CD14-positive monocyte (primary cell): Measurements from ENCODE around the gene KLHDC8A. TPM values are rescaled to one million over a fixed set of nuclear protein-coding genes. Genes with fewer than 3 reads are reported as not detected.
"Not testable (repeated sequence)": the region's sequence is repeated elsewhere in the genome, so short reads cannot be mapped to it uniquely, and the experiment has no call there.

Source experiments
- DNase-seq, 3 donors: peaks; one replicate each; pipeline ENCODE4 v3.0.0-alpha.2; 2011 to 2022
- H2AFZ ChIP-seq: 2 replicates; pipeline ENCODE4 v1.6.0; 2012; ENCODE audit warnings: mild to moderate bottlenecking, low read depth, low read length, inconsistent platforms; ENCODE audit not compliant: insufficient read depth, poor library complexity, severe bottlenecking
- H3K27ac ChIP-seq, 2 donors: 1 replicate in 1 of 2; 2 replicates in 1 of 2; pipeline ENCODE4 v1.5.1; 2012 to 2013; ENCODE audit warnings: low read length in 2 of 2, control low read depth in 1 of 2, inconsistent platforms in 1 of 2, low read depth in 1 of 2, mild to moderate bottlenecking in 1 of 2
- H3K27me3 ChIP-seq, 2 donors: one replicate each; pipeline versions ENCODE4 v1.6.0 to v1.6.1; 2011 to 2013; ENCODE audit warnings: low read length in 2 of 2; ENCODE audit not compliant: control insufficient read depth in 2 of 2, insufficient read depth in 2 of 2
- H3K36me3 ChIP-seq, 2 donors: replicated peaks in 1 of 2; 1 replicate in 1 of 2; 2 replicates in 1 of 2; pipeline versions ENCODE4 v1.5.1 to v1.6.1; 2012 to 2013; ENCODE audit warnings: low read length in 2 of 2, control low read depth in 1 of 2, inconsistent platforms in 1 of 2, mild to moderate bottlenecking in 1 of 2; ENCODE audit not compliant: insufficient read depth in 2 of 2, control insufficient read depth in 1 of 2
- H3K4me1 ChIP-seq, 2 donors: 1 replicate in 1 of 2; 2 replicates in 1 of 2; pipeline versions ENCODE4 v1.5.1 to v1.6.1; 2012 to 2013; ENCODE audit warnings: low read length in 2 of 2, control low read depth in 1 of 2, inconsistent platforms in 1 of 2, mild to moderate bottlenecking in 1 of 2, moderate library complexity in 1 of 2; ENCODE audit not compliant: insufficient read depth in 2 of 2, control insufficient read depth in 1 of 2
- H3K4me2 ChIP-seq: replicated peaks from 2 replicates; pipeline ENCODE3; 2012; ENCODE audit warnings: low read length, moderate library complexity, mild to moderate bottlenecking; ENCODE audit not compliant: poor library complexity, severe bottlenecking; ENCODE audit errors: extremely low read depth
- H3K4me3 ChIP-seq, 3 experiments: fragments of 200-600 bp in 1 of 3; sonication (generic) in 1 of 3; replicated peaks in 1 of 3; 1 replicate in 2 of 3; 2 replicates in 1 of 3; pipeline ENCODE4 v1.5.1; 2011 to 2013; ENCODE audit warnings: low read length in 3 of 3, mild to moderate bottlenecking in 3 of 3, control low read depth in 2 of 3, low read depth in 2 of 3, inconsistent platforms in 1 of 3, moderate library complexity in 1 of 3
- H3K79me2 ChIP-seq: 2 replicates; pipeline ENCODE4 v1.6.0; 2012; ENCODE audit warnings: mild to moderate bottlenecking, control low read depth, inconsistent platforms, low read length, moderate library complexity; ENCODE audit not compliant: insufficient read depth
- H3K9ac ChIP-seq: 2 replicates; pipeline ENCODE4 v1.6.0; 2017; ENCODE audit warnings: low read length, mild to moderate bottlenecking; ENCODE audit not compliant: insufficient read depth, poor library complexity, severe bottlenecking
- H3K9me3 ChIP-seq, 2 donors: replicated peaks in 1 of 2; 1 replicate in 1 of 2; 2 replicates in 1 of 2; pipeline versions ENCODE4 v1.5.1 to v1.6.1; 2012 to 2013; ENCODE audit warnings: low read length in 2 of 2, control low read depth in 1 of 2; ENCODE audit not compliant: control insufficient read depth in 1 of 2, insufficient read depth in 1 of 2
- H4K20me1 ChIP-seq: 2 replicates; pipeline ENCODE4 v1.6.0; 2012; ENCODE audit warnings: mild to moderate bottlenecking, low read length, control low read depth, moderate library complexity; ENCODE audit not compliant: insufficient read depth
- H3K27ac Mint-ChIP-seq, 7 donors: one replicate each; pipeline ENCODE4 v1.8.0; 2020; ENCODE audit warnings: mild to moderate bottlenecking in 7 of 7, mixed read lengths in 7 of 7, moderate library complexity in 6 of 7, inconsistent platforms in 2 of 7
- H3K27me3 Mint-ChIP-seq, 3 donors: one replicate each; pipeline ENCODE4 v1.8.0; 2021 to 2022; ENCODE audit warnings: low read depth in 3 of 3, mild to moderate bottlenecking in 3 of 3, mixed read lengths in 3 of 3, moderate library complexity in 3 of 3, inconsistent platforms in 1 of 3
- H3K36me3 Mint-ChIP-seq, 2 donors: one replicate each; pipeline ENCODE4 v1.8.0; 2020; ENCODE audit warnings: mixed read lengths in 2 of 2, inconsistent platforms in 1 of 2, mild to moderate bottlenecking in 1 of 2
- H3K4me1 Mint-ChIP-seq: one replicate; pipeline ENCODE4 v1.8.0; 2020; ENCODE audit warnings: mild to moderate bottlenecking, mixed read lengths
- H3K4me3 Mint-ChIP-seq, 2 donors: one replicate each; pipeline ENCODE4 v1.8.0; 2020; ENCODE audit warnings: mild to moderate bottlenecking in 2 of 2, mixed read lengths in 2 of 2, moderate library complexity in 1 of 2
- H3K9me3 Mint-ChIP-seq, 7 donors: one replicate each; pipeline ENCODE4 v1.8.0; 2020 to 2022; ENCODE audit warnings: mixed read lengths in 7 of 7, mild to moderate bottlenecking in 6 of 7, moderate library complexity in 6 of 7, inconsistent platforms in 2 of 7
- CTCF ChIP-seq: fragments of 200-600 bp; IDR thresholded peaks from one replicate; pipeline ENCODE4 v1.8.0; 2022; ENCODE audit warnings: antibody characterized with exemption, mild to moderate bottlenecking
- WGBS: methylation state at CpG from one replicate; pipeline ENCODE4 v1.1.5; 2013; ENCODE audit warnings: missing lambda C conversion rate; ENCODE audit not compliant: insufficient coverage; 5-methylcytosine and 5-hydroxymethylcytosine counted together
- intact Hi-C, 2 donors: fragments of 100-400 bp; cut with micrococcal nuclease; formaldehyde crosslinking; loops; one replicate each; pipeline versions ENCODE4 v1.15.0 to v1.15.1; 2023
- polyA plus RNA-seq, 3 donors: library from polyadenylated mRNA; depleted of rRNA in 1 of 3; unstranded in 2 of 3; stranded (reverse) in 1 of 3; fragments of 300-500 nt in 2 of 3; fragments of >200 nt in 1 of 3; fragmentation: Illumina TruSeq in 2 of 3; gene quantifications; 1 replicate in 2 of 3; 2 replicates in 1 of 3; pipeline ENCODE4 v1.2.3, GENCODE V29; 2012 to 2021

KLHDC8A gene
- polyA plus RNA-seq, 3 donors = not detected

DNA sequence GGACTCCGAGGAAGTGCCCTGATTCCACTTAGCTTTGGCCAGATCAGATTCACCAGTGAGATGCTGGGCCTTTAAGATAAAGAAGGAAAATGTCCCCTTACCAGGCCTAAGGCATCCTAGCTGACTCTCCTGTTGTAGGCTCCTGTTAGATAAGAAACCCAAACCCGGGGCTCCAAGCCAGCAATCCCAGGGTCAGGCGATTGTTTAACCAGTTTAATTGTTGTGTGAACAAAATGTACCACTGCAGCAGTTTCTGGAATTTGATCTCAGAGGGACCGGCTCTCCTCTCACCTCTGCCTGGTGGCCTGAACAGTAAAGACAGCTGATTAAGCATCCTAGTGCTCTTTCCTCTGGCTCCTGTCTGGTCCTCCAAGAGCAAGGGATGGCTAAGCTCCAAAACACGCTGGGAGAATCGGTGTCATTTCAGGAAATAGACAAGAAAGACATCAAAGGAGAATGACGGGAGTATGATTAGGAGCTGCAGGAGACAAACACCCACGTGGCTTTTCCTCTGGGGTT lies 9.3 kb upstream of the KLHDC8A start:
- WGBS = 87% methylated on average over 2 of the region's 8 CpGs
- H3K9ac ChIP-seq = no peak overlapping the region

GRCh38 chr1:205365086-205365485 lies 8.4 kb upstream of the KLHDC8A start:
- no CpG with 5 or more reads among the region's 8 CpGs for WGBS
- H3K36me3 ChIP-seq, intact Hi-C loops, H3K27me3 ChIP-seq, H3K4me1 Mint-ChIP-seq, H2AFZ ChIP-seq, H3K4me2 ChIP-seq, H3K9me3 ChIP-seq, H3K4me3 Mint-ChIP-seq, H3K4me3 ChIP-seq, H3K9ac ChIP-seq, DNase-seq, H3K79me2 ChIP-seq, H4K20me1 ChIP-seq, H3K4me1 ChIP-seq, H3K27ac ChIP-seq, H3K36me3 Mint-ChIP-seq, H3K9me3 Mint-ChIP-seq, H3K27ac Mint-ChIP-seq: not testable (repeated sequence)
- H3K27me3 Mint-ChIP-seq = peaks cover 3 to 23% (median 7%) of the 10 kb centered on the region in 3 donors

More for the DNA sequence above, 9.3 kb upstream of the KLHDC8A start:
- H2AFZ ChIP-seq = no peak overlapping the region
- H3K36me3 Mint-ChIP-seq = no peaks in the 10 kb centered on the region
- no peaks in the 10 kb centered on the region for H3K36me3 ChIP-seq
- H3K4me3 Mint-ChIP-seq = no peak overlapping the region
- H3K9me3 Mint-ChIP-seq = no peaks in the 10 kb centered on the region
- H3K4me1 ChIP-seq = no peaks in the 10 kb centered on the region
- no peaks in the 10 kb centered on the region for H3K9me3 ChIP-seq
- H3K27me3 Mint-ChIP-seq = peaks cover 0 to 20% (median 10%) of the 10 kb centered on the region in 3 donors
- no peaks in the 10 kb centered on the region for H3K4me1 Mint-ChIP-seq
- H3K4me2 ChIP-seq = no peak overlapping the region
- no peak for TF ChIP-seq CTCF
- H3K27ac Mint-ChIP-seq = no peak overlapping the region
- no peaks in the 10 kb centered on the region for H4K20me1 ChIP-seq
- H3K4me3 ChIP-seq = no peak overlapping the region
- no peaks in the 10 kb centered on the region for H3K79me2 ChIP-seq
- H3K27ac ChIP-seq = no peak overlapping the region
- intact Hi-C loops = no loop called here
- peaks cover 0 to 2% of the 10 kb centered on the region in 2 donors for H3K27me3 ChIP-seq
- no peak for DNase-seq
